NCI-H2107 treated with DMSO at 0.1 percent for 48 hours (cell line): ENCODE data around the gene NOX3.
"Not testable (repeated sequence)": the region's sequence is repeated elsewhere in the genome, so short reads cannot be mapped to it uniquely, and the experiment has no call there.

ENCODE experiments used
- DNase-seq: peaks from one replicate; lab custom pipeline; 2025; ENCODE audit not compliant: unreplicated experiment; lab: John Stamatoyannopoulos, UW

Gene NOX3

GRCh38 chr6:155375801-155376200 lies 79.8 kb downstream of the NOX3 start:
- no peak for DNase-seq

- no peak for DNase-seq
These were observed 81.0 kb downstream of the NOX3 start for GRCh38 chr6:155374681-155375080.

- no peak for DNase-seq
These were observed 82.4 kb downstream of the NOX3 start for GRCh38 chr6:155373276-155373675.

- no peak for DNase-seq
These were observed 83.4 kb downstream of the NOX3 start for GRCh38 chr6:155372256-155372655.

- DNase-seq: no peak
These were observed 84.4 kb downstream of the NOX3 start for GRCh38 chr6:155371230-155371629.

- DNase-seq: no peak
These were observed 89.3 kb downstream of the NOX3 start for GRCh38 chr6:155366325-155366724.

GRCh38 chr6:155364844-155365437 lies 90.7 kb downstream of the NOX3 start:
- DNase-seq: no peak

- not testable (repeated sequence) for DNase-seq
These were observed 91.6 kb downstream of the NOX3 start for GRCh38 chr6:155364021-155364420.

GRCh38 chr6:155362968-155363632 lies 92.5 kb downstream of the NOX3 start:
- DNase-seq: not testable (repeated sequence)

GRCh38 chr6:155354167-155354566 lies 101.5 kb downstream of the NOX3 start:
- no peak for DNase-seq

- no peak for DNase-seq
These were observed 102.8 kb downstream of the NOX3 start for GRCh38 chr6:155352811-155353210.

GRCh38 chr6:155352130-155352420 lies 103.6 kb downstream of the NOX3 start:
- no peak for DNase-seq

- no peak for DNase-seq
These were observed 104.1 kb downstream of the NOX3 start for GRCh38 chr6:155351273-155352129.

- DNase-seq: no peak
These were observed 105.7 kb downstream of the NOX3 start for GRCh38 chr6:155349956-155350355.

- DNase-seq: no peak
These were observed 106.5 kb downstream of the NOX3 start for GRCh38 chr6:155349129-155349528.

GRCh38 chr6:155347800-155348199 lies 107.8 kb downstream of the NOX3 start:
- no peak for DNase-seq

- no peak for DNase-seq
These were observed 108.7 kb downstream of the NOX3 start for GRCh38 chr6:155346957-155347356.
